Keratinocyte (primary cell): ENCODE results near the gene TSEN34. TPM values are rescaled to one million over a fixed set of nuclear protein-coding genes. Genes with fewer than 3 reads are reported as not detected.

Experiments used
- DNase-seq: peaks from one replicate; pipeline ENCODE4 v3.0.0-alpha.2; 2011; ENCODE audit warnings: low read depth, missing footprints, low spot score
- FAIRE-seq: peaks from 2 replicates; lab custom pipeline; 2011; peaks lifted over from hg19 to GRCh38; lab: Jason Lieb, UNC
- H2AFZ ChIP-seq: 2 replicates; pipeline ENCODE4 v1.6.0; 2012; ENCODE audit warnings: low read length, control low read depth, inconsistent platforms; ENCODE audit not compliant: control insufficient read depth
- H3K27ac ChIP-seq: 2 replicates; pipeline ENCODE4 v1.5.1; 2011; ENCODE audit warnings: low read length; ENCODE audit not compliant: control insufficient read depth, insufficient read depth
- H3K27me3 ChIP-seq: 3 replicates; pipeline ENCODE4 v1.6.0; 2011; ENCODE audit warnings: low read length; ENCODE audit not compliant: control insufficient read depth, insufficient read depth; ENCODE audit errors: extremely low read depth
- H3K36me3 ChIP-seq, 2 experiments: 2 replicates in 1 of 2; 3 replicates in 1 of 2; pipeline ENCODE4 v1.5.1; 2011; ENCODE audit warnings: low read length in 2 of 2, mild to moderate bottlenecking in 1 of 2; ENCODE audit not compliant: control insufficient read depth in 2 of 2, insufficient read depth in 2 of 2; ENCODE audit errors: extremely low read depth in 1 of 2
- H3K4me1 ChIP-seq: 3 replicates; pipeline ENCODE4 v1.5.1; 2011; ENCODE audit warnings: low read length; ENCODE audit not compliant: control insufficient read depth, insufficient read depth; ENCODE audit errors: extremely low read depth
- H3K4me2 ChIP-seq: 3 replicates; pipeline ENCODE4 v1.6.0; 2011; ENCODE audit warnings: low read depth, low read length; ENCODE audit not compliant: control insufficient read depth, insufficient read depth; ENCODE audit errors: extremely low read depth
- H3K4me3 ChIP-seq, 3 experiments: fragments of 200-600 bp in 1 of 3; sonication (generic) in 1 of 3; 2 replicates in 2 of 3; 3 replicates in 1 of 3; pipeline ENCODE4 v1.5.1; 2011 to 2016; ENCODE audit warnings: low read length in 3 of 3, mild to moderate bottlenecking in 3 of 3, control low read depth in 2 of 3, inconsistent platforms in 1 of 3, low read depth in 1 of 3, mixed read lengths in 1 of 3, mixed run types in 1 of 3, moderate library complexity in 1 of 3; ENCODE audit not compliant: control insufficient read depth in 2 of 3, insufficient read depth in 2 of 3; ENCODE audit errors: extremely low read depth in 1 of 3
- H3K79me2 ChIP-seq: 2 replicates; pipeline ENCODE4 v1.6.0; 2012; ENCODE audit warnings: low read length; ENCODE audit not compliant: control insufficient read depth, insufficient read depth
- H3K9ac ChIP-seq: 3 replicates; pipeline ENCODE4 v1.6.0; 2011; ENCODE audit warnings: low read length; ENCODE audit not compliant: control insufficient read depth, insufficient read depth; ENCODE audit errors: extremely low read depth
- H3K9me1 ChIP-seq: 3 replicates; pipeline ENCODE4 v1.6.0; 2011; ENCODE audit warnings: low read length; ENCODE audit not compliant: control insufficient read depth, insufficient read depth; ENCODE audit errors: extremely low read depth
- H3K9me3 ChIP-seq: 2 replicates; pipeline ENCODE4 v1.5.1; 2012; ENCODE audit warnings: low read depth, low read length; ENCODE audit not compliant: control insufficient read depth
- H4K20me1 ChIP-seq: 3 replicates; pipeline ENCODE4 v1.6.0; 2011; ENCODE audit warnings: low read length; ENCODE audit not compliant: control insufficient read depth, insufficient read depth; ENCODE audit errors: extremely low read depth
- EZH2 ChIP-seq: IDR thresholded peaks from one replicate; pipeline ENCODE4 v1.6.1; 2012; ENCODE audit warnings: inconsistent platforms, mild to moderate bottlenecking, low read length, moderate library complexity
- dilution Hi-C: fragments of 300-500 bp; cut with MboI; formaldehyde crosslinking; loops from one replicate; pipeline ENCODE4 v1.7.0; 2020; ENCODE audit warnings: low sequenced_read_pairs; ENCODE audit not compliant: extremely low pct_ligation_motif_present
- polyA plus RNA-seq, 5 experiments: library from polyadenylated mRNA; depleted of rRNA in 3 of 5; stranded (reverse) in 3 of 5; stranded (forward) in 1 of 5; unstranded in 1 of 5; fragments of >200 nt; gene quantifications; 1 replicate in 1 of 5; 2 replicates in 3 of 5; 3 replicates in 1 of 5; pipeline versions ENCODE4 v1.2.1 to v1.2.3, GENCODE V29; 2011 to 2012; ENCODE audit warnings: missing spikeins in 2 of 5, low read depth in 1 of 5, low replicate concordance in 1 of 5
- TF ChIP-seq, protein P1 (sequence below), 3 experiments: IDR thresholded peaks in 1 of 3; conservative IDR thresholded peaks in 1 of 3; optimal IDR thresholded peaks in 1 of 3; 2 replicates in 2 of 3; 3 replicates in 1 of 3; pipeline versions ENCODE3 to v1.5.1; 2011; ENCODE audit warnings: low read length in 3 of 3, mild to moderate bottlenecking in 3 of 3, moderate library complexity in 2 of 3, control low read depth in 1 of 3, inconsistent platforms in 1 of 3; ENCODE audit not compliant: insufficient read depth in 2 of 3; ENCODE audit errors: extremely low read depth in 1 of 3

Gene TSEN34
- polyA plus RNA-seq, 1 donor (not counting 4 experiments of a cell fraction or from before 2014, with no cell fraction given), result 36.5 TPM

DNA sequence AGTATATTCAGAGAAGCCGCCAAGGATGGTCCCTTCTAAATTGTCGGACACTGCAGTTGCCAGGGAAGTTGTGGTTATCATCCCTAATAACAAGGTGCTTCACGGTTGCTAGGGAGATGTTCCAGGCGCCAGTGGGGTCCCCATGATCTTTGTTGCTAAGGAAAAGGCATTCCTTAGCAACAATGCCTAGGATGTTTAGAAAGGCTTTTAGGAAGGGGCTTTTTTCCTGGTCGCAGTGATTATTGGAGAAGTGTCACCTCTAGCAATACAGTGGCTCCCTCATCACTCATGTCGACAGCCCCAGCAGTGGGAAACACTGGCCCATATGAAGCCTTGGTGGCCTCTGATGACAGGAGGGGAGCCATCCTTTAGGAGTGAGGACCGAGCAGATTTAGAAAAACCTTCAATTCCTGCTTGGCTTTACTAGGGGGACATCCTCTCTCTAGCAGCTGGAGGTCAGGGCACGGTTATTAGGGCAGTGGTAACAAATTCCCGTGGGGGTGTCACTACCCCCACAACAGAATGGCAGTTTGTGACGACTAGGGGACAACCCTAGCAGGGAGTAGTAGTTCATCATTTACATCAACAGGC is 11.8 kb upstream of the TSEN34 start:
- no peaks in the 10 kb centered on the region for H3K9me3 ChIP-seq
- TF ChIP-seq, protein P1, sequence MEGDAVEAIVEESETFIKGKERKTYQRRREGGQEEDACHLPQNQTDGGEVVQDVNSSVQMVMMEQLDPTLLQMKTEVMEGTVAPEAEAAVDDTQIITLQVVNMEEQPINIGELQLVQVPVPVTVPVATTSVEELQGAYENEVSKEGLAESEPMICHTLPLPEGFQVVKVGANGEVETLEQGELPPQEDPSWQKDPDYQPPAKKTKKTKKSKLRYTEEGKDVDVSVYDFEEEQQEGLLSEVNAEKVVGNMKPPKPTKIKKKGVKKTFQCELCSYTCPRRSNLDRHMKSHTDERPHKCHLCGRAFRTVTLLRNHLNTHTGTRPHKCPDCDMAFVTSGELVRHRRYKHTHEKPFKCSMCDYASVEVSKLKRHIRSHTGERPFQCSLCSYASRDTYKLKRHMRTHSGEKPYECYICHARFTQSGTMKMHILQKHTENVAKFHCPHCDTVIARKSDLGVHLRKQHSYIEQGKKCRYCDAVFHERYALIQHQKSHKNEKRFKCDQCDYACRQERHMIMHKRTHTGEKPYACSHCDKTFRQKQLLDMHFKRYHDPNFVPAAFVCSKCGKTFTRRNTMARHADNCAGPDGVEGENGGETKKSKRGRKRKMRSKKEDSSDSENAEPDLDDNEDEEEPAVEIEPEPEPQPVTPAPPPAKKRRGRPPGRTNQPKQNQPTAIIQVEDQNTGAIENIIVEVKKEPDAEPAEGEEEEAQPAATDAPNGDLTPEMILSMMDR (optimal IDR thresholded peaks at IDR 0.05 in 1 of 3, IDR thresholded peaks at IDR 0.05 in 1 of 3, conservative IDR thresholded peaks at IDR 0.05 in 1 of 3; ENCODE audit: extremely low read depth in 1 of 3, insufficient read depth in 2 of 3, low read length in 3 of 3), result no peak
- no peak for TF ChIP-seq EZH2
- dilution Hi-C loops, result no loop called here

DNA sequence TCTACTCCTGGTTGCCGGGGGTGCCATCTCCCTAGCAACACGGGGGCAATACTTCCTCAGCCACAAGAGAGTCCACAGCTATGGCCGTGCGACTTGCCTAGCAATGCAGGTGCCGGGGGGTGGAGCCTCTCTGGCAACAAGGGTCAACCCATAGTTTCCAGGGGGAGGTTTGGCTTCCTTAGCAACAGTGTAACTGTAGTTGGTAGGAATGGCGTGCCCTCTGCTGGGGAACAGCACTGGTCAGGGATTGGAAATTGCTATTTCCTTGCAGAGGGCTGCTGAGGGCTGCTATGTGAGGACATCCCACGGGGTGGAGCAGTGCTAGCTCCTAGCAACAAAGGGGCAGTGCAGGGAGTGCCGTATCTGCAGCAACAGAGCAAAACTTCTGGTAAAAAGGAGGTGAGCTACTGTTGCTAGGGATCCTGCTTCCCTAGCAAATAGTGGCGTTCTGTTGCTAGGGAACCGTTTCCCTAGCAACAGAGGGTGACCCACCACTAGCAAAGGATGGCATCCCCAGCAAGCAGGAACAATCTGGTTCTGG is 11.1 kb upstream of the TSEN34 start:
- dilution Hi-C loops, result no loop called here
- no peak overlapping the region for H3K4me3 ChIP-seq
- H3K9me1 ChIP-seq, result no peaks in the 10 kb centered on the region
- H3K79me2 ChIP-seq, result peaks cover 2% of the 10 kb centered on the region
- no peak overlapping the region for H2AFZ ChIP-seq
- H3K9me3 ChIP-seq, result no peaks in the 10 kb centered on the region
- H3K27ac ChIP-seq, result no peak overlapping the region
- no peaks in the 10 kb centered on the region for H3K27me3 ChIP-seq
- no peak overlapping the region for H3K4me2 ChIP-seq
- peaks cover 5% of the 10 kb centered on the region for H4K20me1 ChIP-seq
- no peak for DNase-seq
- TF ChIP-seq EZH2, result no peak
- TF ChIP-seq, protein P1 (optimal IDR thresholded peaks at IDR 0.05 in 1 of 3, IDR thresholded peaks at IDR 0.05 in 1 of 3, conservative IDR thresholded peaks at IDR 0.05 in 1 of 3; ENCODE audit: extremely low read depth in 1 of 3, insufficient read depth in 2 of 3, low read length in 3 of 3), result peak in 2 of 3 experiments; percentile 10 to 20
- FAIRE-seq, result no peak
- H3K36me3 ChIP-seq, result peaks cover 22 to 23% of the 10 kb centered on the region in 2 experiments
- H3K9ac ChIP-seq, result no peak overlapping the region
- no peaks in the 10 kb centered on the region for H3K4me1 ChIP-seq

More for the DNA sequence above, 11.8 kb upstream of the TSEN34 start:
- H3K79me2 ChIP-seq, result peaks cover 2% of the 10 kb centered on the region
- FAIRE-seq, result no peak
- peaks cover 22 to 23% of the 10 kb centered on the region in 2 experiments for H3K36me3 ChIP-seq
- no peak overlapping the region for H3K4me2 ChIP-seq
- DNase-seq, result no peak
- H3K4me3 ChIP-seq, result no peak overlapping the region
- H3K9me1 ChIP-seq, result no peaks in the 10 kb centered on the region
- H2AFZ ChIP-seq, result no peak overlapping the region
- no peaks in the 10 kb centered on the region for H3K4me1 ChIP-seq
- H3K27ac ChIP-seq, result no peak overlapping the region
- H4K20me1 ChIP-seq, result peaks cover 5% of the 10 kb centered on the region
- H3K9ac ChIP-seq, result no peak overlapping the region
- no peaks in the 10 kb centered on the region for H3K27me3 ChIP-seq
